Measurements from ENCODE around the gene MORC2. TPM values are rescaled to one million over a fixed set of nuclear protein-coding genes. Genes with fewer than 3 reads are reported as not detected.

The MORC2 gene
- total and polyA plus RNA-seq, 10 of the 15 experiments (the other 5 are each of a cell fraction or from before 2014, with no cell fraction given) = 1.7 to 16.3 (median 9.0) TPM

DNA sequence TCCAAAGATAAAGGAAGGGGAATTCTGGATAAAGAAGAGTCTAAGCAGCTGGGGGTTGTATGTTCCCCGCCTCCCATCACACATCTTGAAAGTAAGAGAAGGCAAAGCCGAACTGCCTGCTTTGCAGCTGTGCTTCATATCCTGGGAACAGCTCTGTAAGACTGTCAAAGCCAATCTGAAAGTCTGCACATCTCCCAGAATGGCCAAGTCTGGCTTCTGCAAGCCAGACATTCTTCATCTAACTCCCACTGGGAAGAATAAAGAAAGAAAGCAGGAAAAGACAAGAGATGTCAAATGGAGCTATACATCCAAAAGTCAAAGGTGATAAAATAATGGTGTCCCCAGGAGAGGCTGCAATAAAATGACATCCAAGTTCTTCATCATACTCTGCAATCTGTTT lies 15.4 kb downstream of the MORC2 start:
- no peaks in the 10 kb centered on the region for H4K20me1 ChIP-seq (ENCODE audit: control insufficient read depth, insufficient read depth)
- peaks cover 3 to 9% of the 10 kb centered on the region in 2 experiments; a peak in 3 of 4 replicates for H3K36me3 ChIP-seq (ENCODE audit: control insufficient read depth in 2 of 2, insufficient read depth in 2 of 2, low read length in 1 of 2)
- H3K27me3 ChIP-seq (replicated peaks in 1 of 2; ENCODE audit: control insufficient read depth in 2 of 2, insufficient read depth in 2 of 2, low read length in 1 of 2) = no peaks in the 10 kb centered on the region
- in situ Hi-C loops (cut with MboI) (no loop called here), intact Hi-C loops (cut with micrococcal nuclease; ENCODE audit: unreplicated experiment) (no loop called here)
- ATAC-seq (no peak), FAIRE-seq (no peak), DNase-seq (ENCODE audit: low read depth, low spot score) (no peak)
- no TSS peak for BruUV-seq (replicated peaks)
- RAD21 ChIA-PET (ENCODE audit: unreplicated experiment) = no interaction called here
- POLR2A ChIA-PET = no interaction called here
- H3K79me2 ChIP-seq (ENCODE audit: control insufficient read depth, insufficient read depth, low read length) = no peaks in the 10 kb centered on the region
- CTCF ChIA-PET = interaction anchor here (0.7 to 1.5 kb wide), 3 partner anchors 15 to 132 kb away, joined by 3 to 5 read pairs (median 3); partner anchors contain the start of gene MORC2
- H3K4me3 ChIP-seq = no peak overlapping the region
- no peaks in the 10 kb centered on the region for H3K9me3 ChIP-seq (replicated peaks; ENCODE audit: control insufficient read depth, insufficient read depth, low read length)
- 97% methylated on average over 2 of the region's 2 CpGs for WGBS (ENCODE audit: insufficient coverage, insufficient replicate concordance, low lambda C conversion rate, missing lambda C conversion rate)
- no peak overlapping the region for H3K4me2 ChIP-seq (ENCODE audit: control insufficient read depth, insufficient read depth)
- SMC1A ChIA-PET (ENCODE audit: uncharacterized antibody, unreplicated experiment) = interaction anchor here (0.7 to 1.2 kb wide), 2 partner anchors 12 to 130 kb away, joined by 3 read pairs; no protein-coding TSS in a partner anchor
- H3K9ac ChIP-seq (ENCODE audit: control insufficient read depth, insufficient read depth, low read length) = no peak overlapping the region
- no peaks in the 10 kb centered on the region for H3K4me1 ChIP-seq (ENCODE audit: control insufficient read depth, insufficient read depth, low read length)
- H3K27ac ChIP-seq (ENCODE audit: control insufficient read depth, insufficient read depth) = no peak overlapping the region
- no peak overlapping the region for H2AFZ ChIP-seq (ENCODE audit: control insufficient read depth, low read depth, low read length)
- TF ChIP-seq, protein P1, sequence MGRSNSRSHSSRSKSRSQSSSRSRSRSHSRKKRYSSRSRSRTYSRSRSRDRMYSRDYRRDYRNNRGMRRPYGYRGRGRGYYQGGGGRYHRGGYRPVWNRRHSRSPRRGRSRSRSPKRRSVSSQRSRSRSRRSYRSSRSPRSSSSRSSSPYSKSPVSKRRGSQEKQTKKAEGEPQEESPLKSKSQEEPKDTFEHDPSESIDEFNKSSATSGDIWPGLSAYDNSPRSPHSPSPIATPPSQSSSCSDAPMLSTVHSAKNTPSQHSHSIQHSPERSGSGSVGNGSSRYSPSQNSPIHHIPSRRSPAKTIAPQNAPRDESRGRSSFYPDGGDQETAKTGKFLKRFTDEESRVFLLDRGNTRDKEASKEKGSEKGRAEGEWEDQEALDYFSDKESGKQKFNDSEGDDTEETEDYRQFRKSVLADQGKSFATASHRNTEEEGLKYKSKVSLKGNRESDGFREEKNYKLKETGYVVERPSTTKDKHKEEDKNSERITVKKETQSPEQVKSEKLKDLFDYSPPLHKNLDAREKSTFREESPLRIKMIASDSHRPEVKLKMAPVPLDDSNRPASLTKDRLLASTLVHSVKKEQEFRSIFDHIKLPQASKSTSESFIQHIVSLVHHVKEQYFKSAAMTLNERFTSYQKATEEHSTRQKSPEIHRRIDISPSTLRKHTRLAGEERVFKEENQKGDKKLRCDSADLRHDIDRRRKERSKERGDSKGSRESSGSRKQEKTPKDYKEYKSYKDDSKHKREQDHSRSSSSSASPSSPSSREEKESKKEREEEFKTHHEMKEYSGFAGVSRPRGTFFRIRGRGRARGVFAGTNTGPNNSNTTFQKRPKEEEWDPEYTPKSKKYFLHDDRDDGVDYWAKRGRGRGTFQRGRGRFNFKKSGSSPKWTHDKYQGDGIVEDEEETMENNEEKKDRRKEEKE (IDR thresholded peaks at IDR 0.05) = no peak
- TF ChIP-seq, protein P2, sequence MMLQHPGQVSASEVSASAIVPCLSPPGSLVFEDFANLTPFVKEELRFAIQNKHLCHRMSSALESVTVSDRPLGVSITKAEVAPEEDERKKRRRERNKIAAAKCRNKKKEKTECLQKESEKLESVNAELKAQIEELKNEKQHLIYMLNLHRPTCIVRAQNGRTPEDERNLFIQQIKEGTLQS (IDR thresholded peaks at IDR 0.05; ENCODE audit: borderline replicate concordance, extremely low read depth, low read depth, low read length) = no peak
- TF ChIP-seq TCF3 (IDR thresholded peaks at IDR 0.05; ENCODE audit: borderline replicate concordance, insufficient read depth, low read depth, low read length) = no peak
- TF ChIP-seq, protein P3, sequence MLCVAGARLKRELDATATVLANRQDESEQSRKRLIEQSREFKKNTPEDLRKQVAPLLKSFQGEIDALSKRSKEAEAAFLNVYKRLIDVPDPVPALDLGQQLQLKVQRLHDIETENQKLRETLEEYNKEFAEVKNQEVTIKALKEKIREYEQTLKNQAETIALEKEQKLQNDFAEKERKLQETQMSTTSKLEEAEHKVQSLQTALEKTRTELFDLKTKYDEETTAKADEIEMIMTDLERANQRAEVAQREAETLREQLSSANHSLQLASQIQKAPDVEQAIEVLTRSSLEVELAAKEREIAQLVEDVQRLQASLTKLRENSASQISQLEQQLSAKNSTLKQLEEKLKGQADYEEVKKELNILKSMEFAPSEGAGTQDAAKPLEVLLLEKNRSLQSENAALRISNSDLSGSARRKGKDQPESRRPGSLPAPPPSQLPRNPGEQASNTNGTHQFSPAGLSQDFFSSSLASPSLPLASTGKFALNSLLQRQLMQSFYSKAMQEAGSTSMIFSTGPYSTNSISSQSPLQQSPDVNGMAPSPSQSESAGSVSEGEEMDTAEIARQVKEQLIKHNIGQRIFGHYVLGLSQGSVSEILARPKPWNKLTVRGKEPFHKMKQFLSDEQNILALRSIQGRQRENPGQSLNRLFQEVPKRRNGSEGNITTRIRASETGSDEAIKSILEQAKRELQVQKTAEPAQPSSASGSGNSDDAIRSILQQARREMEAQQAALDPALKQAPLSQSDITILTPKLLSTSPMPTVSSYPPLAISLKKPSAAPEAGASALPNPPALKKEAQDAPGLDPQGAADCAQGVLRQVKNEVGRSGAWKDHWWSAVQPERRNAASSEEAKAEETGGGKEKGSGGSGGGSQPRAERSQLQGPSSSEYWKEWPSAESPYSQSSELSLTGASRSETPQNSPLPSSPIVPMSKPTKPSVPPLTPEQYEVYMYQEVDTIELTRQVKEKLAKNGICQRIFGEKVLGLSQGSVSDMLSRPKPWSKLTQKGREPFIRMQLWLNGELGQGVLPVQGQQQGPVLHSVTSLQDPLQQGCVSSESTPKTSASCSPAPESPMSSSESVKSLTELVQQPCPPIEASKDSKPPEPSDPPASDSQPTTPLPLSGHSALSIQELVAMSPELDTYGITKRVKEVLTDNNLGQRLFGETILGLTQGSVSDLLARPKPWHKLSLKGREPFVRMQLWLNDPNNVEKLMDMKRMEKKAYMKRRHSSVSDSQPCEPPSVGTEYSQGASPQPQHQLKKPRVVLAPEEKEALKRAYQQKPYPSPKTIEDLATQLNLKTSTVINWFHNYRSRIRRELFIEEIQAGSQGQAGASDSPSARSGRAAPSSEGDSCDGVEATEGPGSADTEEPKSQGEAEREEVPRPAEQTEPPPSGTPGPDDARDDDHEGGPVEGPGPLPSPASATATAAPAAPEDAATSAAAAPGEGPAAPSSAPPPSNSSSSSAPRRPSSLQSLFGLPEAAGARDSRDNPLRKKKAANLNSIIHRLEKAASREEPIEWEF (IDR thresholded peaks at IDR 0.05; ENCODE audit: insufficient replicate concordance, low read depth, low read length) = no peak
- TF ChIP-seq STAT1 (conservative IDR thresholded peaks at IDR 0.05) = no peak
- TF ChIP-seq NFYB (IDR thresholded peaks at IDR 0.05; ENCODE audit: insufficient read depth, low read depth, low read length) = no peak
- no peak for TF ChIP-seq MXI1 (IDR thresholded peaks at IDR 0.05; ENCODE audit: low read depth, low read length)
- no peak for TF ChIP-seq TARDBP (IDR thresholded peaks at IDR 0.05; ENCODE audit: borderline replicate concordance)
- no peak for TF ChIP-seq MYC (IDR thresholded peaks at IDR 0.05; ENCODE audit: insufficient read depth, insufficient read length, insufficient replicate concordance, low read length, severe bottlenecking)
- TF ChIP-seq, protein P4, sequence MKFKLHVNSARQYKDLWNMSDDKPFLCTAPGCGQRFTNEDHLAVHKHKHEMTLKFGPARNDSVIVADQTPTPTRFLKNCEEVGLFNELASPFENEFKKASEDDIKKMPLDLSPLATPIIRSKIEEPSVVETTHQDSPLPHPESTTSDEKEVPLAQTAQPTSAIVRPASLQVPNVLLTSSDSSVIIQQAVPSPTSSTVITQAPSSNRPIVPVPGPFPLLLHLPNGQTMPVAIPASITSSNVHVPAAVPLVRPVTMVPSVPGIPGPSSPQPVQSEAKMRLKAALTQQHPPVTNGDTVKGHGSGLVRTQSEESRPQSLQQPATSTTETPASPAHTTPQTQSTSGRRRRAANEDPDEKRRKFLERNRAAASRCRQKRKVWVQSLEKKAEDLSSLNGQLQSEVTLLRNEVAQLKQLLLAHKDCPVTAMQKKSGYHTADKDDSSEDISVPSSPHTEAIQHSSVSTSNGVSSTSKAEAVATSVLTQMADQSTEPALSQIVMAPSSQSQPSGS (IDR thresholded peaks at IDR 0.05; ENCODE audit: low read length) = no peak
- no peak for TF ChIP-seq RFX5 (IDR thresholded peaks at IDR 0.05; ENCODE audit: low read depth, low read length)
- TF ChIP-seq, protein P5, sequence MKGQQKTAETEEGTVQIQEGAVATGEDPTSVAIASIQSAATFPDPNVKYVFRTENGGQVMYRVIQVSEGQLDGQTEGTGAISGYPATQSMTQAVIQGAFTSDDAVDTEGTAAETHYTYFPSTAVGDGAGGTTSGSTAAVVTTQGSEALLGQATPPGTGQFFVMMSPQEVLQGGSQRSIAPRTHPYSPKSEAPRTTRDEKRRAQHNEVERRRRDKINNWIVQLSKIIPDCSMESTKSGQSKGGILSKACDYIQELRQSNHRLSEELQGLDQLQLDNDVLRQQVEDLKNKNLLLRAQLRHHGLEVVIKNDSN (IDR thresholded peaks at IDR 0.05; ENCODE audit: borderline replicate concordance, extremely low read length, insufficient read depth, low read depth, low read length) = no peak

Measured in GM12878 (cell line).